WI38 (cell line): ENCODE results near the gene ZNF775.

Experiments used
- H3K4me3 ChIP-seq: 2 replicates; pipeline ENCODE4 v1.5.1; 2011; ENCODE audit warnings: low read depth, mild to moderate bottlenecking, control low read depth, low read length
- TF ChIP-seq, protein P1 (sequence below): IDR thresholded peaks from 2 replicates; pipeline ENCODE4 v1.5.1; 2012; ENCODE audit warnings: low read depth, mild to moderate bottlenecking, control low read depth, low read length

ZNF775 gene

GRCh38 chr7:150340024-150340749 is 38.9 kb upstream of the ZNF775 start:
- no peak overlapping the region for H3K4me3 ChIP-seq

DNA sequence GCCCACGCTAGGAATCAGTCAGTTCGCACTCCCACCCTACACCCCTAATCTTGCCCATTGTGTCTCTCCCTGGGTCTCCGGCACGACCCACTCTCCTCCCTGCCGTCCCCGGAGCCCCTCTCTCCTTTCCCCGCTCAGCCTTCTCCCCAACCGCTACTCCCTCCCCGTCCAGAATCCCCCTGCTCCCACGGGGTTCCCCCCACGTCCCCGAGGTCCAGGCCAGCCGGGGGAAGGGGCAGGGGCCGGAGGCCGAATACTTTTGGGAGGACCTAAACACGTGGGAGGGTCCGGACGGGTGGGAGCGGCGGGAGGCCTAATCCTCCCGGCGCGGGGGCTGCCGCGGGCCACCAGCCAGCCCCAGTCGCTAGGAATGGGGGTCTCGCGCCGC is 38.3 kb upstream of the ZNF775 start:
- TF ChIP-seq, protein P1, sequence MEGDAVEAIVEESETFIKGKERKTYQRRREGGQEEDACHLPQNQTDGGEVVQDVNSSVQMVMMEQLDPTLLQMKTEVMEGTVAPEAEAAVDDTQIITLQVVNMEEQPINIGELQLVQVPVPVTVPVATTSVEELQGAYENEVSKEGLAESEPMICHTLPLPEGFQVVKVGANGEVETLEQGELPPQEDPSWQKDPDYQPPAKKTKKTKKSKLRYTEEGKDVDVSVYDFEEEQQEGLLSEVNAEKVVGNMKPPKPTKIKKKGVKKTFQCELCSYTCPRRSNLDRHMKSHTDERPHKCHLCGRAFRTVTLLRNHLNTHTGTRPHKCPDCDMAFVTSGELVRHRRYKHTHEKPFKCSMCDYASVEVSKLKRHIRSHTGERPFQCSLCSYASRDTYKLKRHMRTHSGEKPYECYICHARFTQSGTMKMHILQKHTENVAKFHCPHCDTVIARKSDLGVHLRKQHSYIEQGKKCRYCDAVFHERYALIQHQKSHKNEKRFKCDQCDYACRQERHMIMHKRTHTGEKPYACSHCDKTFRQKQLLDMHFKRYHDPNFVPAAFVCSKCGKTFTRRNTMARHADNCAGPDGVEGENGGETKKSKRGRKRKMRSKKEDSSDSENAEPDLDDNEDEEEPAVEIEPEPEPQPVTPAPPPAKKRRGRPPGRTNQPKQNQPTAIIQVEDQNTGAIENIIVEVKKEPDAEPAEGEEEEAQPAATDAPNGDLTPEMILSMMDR, result no peak
- H3K4me3 ChIP-seq, result no peak overlapping the region

More at GRCh38 chr7:150340024-150340749, 38.9 kb upstream of the ZNF775 start:
- TF ChIP-seq, protein P1, result no peak

- TF ChIP-seq, protein P1, result no peak
- H3K4me3 ChIP-seq, result no peak within 1 kb of the TSS
These were observed 37.6 kb upstream of the ZNF775 start, which contains the start of gene RARRES2 for GRCh38 chr7:150341263-150342120. TSS of gene RARRES2 (minus strand) at chr7:150341629. CDS start at chr7:150340609, 1,020 bp downstream.

- H3K4me3 ChIP-seq, result no peak overlapping the region
- TF ChIP-seq, protein P1, result no peak
These were observed 37.1 kb upstream of the ZNF775 start for GRCh38 chr7:150342121-150342408.

DNA sequence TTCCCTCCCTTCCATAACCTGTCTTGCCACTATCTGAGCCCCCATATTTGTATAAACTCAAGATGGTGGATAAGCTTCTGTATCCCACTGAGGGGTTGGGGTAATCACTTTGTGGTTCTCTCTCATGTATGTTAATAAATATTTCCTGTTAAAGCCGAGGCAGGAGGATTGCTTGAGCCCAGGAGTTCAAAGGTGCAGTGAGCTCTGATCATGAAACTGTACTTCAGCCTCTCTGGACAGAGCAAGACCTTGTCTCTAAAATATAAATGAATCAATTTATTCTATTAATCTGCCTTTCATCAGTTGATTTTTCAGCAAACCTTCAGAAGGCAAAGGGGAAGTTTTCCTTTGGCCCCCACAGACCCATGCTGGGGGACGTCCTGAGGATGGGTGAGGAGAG is 35.9 kb upstream of the ZNF775 start:
- no peak overlapping the region for H3K4me3 ChIP-seq
- TF ChIP-seq, protein P1, result no peak

DNA sequence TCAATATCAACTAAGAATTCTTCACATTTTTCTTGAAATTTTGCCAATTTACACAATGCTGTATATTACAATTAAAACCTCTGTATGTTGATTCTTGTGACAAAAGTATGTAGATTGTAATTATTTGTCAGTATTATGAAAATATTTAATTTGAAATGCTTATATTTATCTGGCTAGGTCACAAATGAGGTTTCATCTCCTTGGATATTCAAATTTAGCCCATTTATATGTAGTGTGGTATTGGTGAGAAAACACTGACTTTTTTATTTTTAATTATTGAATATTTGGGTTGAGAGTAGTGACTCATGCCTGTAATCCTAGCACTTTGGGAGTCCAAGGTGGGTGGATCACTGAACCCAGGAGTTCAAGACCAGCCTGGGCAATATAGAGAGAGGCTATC is 34.8 kb upstream of the ZNF775 start:
- H3K4me3 ChIP-seq, result no peak overlapping the region
- TF ChIP-seq, protein P1, result no peak

- TF ChIP-seq, protein P1, result no peak
- H3K4me3 ChIP-seq, result no peak overlapping the region
These were observed 34.1 kb upstream of the ZNF775 start for GRCh38 chr7:150345012-150345411.
